Measurements from ENCODE around the gene FHIT. TPM values are rescaled to one million over a fixed set of nuclear protein-coding genes. Genes with fewer than 3 reads are reported as not detected.

FHIT gene
- total RNA-seq, 4 donors from 2014 or later, result 3.2 to 10.9 (median 6.4) TPM

DNA sequence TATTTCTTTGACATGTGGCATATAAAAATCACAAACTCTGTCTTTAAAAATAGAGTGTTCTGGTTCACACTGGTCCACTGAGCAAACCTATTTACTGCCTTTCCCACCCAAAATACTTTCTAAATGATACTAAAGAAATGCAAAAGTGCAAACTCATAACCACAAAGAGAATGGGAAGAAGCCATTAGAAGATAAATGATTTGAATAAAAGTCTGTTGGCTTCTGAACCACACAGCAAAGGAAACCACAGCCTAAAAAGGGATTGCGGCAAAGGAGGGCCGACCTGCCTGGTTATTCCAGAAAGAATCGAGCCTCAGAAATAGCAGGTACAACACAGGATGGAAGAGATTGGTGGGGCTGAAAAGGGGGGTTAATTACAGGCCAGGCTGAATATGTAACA, 599.5 kb downstream of the FHIT start:
- no peak for ATAC-seq (ENCODE audit: low FRiP score)
- no peak for DNase-seq (ENCODE audit: low spot score)

DNA sequence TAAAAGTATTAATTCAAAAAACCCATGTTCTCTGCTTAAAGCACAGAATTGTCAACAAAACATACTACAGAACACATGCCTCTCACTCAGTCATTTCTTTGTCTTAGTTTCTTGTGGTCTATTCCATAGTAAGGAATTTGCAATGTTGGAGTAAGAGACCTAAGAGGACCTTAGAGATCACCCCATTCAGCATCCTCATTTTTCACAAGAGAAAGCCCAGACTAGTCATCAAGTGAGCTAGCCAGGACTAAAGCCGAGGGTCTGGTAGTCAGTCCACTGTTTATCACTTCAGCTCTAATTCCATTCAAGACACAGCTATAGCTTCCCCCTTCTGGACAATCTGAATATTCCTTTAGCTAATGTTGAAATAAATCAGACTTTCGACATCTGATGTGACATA, 601.1 kb downstream of the FHIT start:
- DNase-seq (ENCODE audit: low spot score) (no peak), ATAC-seq (ENCODE audit: low FRiP score) (no peak)
- TF ChIP-seq, protein P1, sequence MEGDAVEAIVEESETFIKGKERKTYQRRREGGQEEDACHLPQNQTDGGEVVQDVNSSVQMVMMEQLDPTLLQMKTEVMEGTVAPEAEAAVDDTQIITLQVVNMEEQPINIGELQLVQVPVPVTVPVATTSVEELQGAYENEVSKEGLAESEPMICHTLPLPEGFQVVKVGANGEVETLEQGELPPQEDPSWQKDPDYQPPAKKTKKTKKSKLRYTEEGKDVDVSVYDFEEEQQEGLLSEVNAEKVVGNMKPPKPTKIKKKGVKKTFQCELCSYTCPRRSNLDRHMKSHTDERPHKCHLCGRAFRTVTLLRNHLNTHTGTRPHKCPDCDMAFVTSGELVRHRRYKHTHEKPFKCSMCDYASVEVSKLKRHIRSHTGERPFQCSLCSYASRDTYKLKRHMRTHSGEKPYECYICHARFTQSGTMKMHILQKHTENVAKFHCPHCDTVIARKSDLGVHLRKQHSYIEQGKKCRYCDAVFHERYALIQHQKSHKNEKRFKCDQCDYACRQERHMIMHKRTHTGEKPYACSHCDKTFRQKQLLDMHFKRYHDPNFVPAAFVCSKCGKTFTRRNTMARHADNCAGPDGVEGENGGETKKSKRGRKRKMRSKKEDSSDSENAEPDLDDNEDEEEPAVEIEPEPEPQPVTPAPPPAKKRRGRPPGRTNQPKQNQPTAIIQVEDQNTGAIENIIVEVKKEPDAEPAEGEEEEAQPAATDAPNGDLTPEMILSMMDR (IDR thresholded peaks at IDR 0.05), result no peak

More for the DNA sequence above, 599.5 kb downstream of the FHIT start:
- TF ChIP-seq, protein P1 (IDR thresholded peaks at IDR 0.05), result no peak

DNA sequence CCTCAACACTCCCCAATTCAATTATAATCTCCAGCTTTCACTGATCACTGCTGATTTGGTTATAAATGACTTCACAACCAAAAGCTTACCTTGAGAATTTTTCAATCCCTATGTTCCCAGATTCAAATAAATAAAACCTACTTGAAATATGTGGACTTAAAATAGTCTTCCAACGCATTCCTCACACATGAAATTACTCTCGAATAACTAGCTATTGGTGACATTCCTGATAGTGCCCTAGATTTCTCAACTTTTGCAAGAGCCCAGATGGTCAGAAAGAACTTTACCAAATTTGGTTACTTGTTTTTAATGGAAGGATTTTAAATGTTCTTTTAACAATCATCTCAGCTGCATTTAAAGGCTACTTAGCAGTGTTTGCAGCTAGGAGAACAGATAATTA, 605.5 kb downstream of the FHIT start:
- DNase-seq (ENCODE audit: low spot score), result no peak
- TF ChIP-seq, protein P1 (IDR thresholded peaks at IDR 0.05), result no peak
- no peak for ATAC-seq (ENCODE audit: low FRiP score)

- DNase-seq (ENCODE audit: low spot score), result no peak
- TF ChIP-seq, protein P1 (IDR thresholded peaks at IDR 0.05), result no peak
- no peak for ATAC-seq (ENCODE audit: low FRiP score)
These were observed 607.4 kb downstream of the FHIT start for GRCh38 chr3:60643831-60644230.

DNA sequence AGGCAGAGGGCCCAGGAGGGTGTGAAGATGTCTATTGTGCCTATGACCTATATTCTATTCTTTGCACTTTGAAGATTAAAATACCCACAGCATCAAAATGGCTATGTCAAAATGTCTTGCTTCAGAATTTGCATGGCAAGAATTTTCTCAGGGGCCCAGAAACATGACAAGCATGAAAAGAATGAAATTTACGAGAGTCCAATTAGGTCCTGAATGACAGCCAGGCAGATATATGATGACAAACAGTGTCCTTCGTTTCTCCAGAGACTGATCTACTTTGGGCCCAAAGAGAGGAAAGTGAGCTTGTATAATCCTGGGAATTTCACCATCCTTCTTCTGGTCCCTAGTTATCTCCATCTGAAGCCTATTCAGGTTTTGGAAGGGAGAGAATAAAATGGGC, 609.9 kb downstream of the FHIT start:
- ATAC-seq (ENCODE audit: low FRiP score) (no peak), DNase-seq (ENCODE audit: low spot score) (no peak)
- TF ChIP-seq, protein P1 (IDR thresholded peaks at IDR 0.05), result no peak

DNA sequence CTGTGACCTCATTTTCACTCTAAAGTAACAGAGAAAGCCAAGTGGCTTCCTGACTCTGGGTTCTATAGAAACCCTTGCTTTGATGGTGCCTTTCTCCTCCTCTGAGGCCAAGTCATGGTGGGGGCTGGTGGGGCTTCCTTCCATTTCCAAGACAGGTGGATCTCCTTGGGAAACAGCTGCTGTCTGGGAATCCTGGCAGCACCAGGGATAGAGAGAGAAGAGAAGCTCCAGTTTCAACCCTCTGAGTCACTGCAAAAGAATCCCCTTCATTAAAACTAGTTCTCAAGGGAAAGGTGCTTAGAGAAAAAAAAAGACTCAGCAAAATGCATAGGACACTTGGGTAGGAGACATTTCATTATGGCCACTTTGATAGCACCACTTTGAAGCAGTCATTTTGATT, 614.4 kb downstream of the FHIT start:
- TF ChIP-seq, protein P1 (IDR thresholded peaks at IDR 0.05), result no peak
- ATAC-seq (ENCODE audit: low FRiP score), result no peak
- no peak for DNase-seq (ENCODE audit: low spot score)

DNA sequence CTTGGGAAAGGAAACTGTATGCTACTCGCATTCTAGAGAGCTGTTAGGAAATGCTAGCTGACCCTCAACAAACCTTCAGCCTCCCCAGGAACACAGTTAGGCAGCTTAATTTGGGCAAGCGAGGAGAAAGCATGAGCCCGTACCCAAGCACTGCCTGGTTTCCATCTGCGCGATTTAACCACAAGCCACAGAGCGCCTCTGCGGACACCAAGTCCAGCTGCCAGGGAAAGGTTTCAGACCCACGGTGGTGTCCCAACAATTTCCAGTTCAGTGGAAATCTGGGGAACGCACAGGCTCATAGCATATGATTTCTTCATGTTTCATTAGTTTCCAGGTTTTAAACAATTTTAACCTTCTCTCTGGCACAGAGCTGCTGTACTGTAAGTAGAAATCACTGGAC, 617.6 kb downstream of the FHIT start:
- DNase-seq (ENCODE audit: low spot score), result no peak
- no peak for ATAC-seq (ENCODE audit: low FRiP score)
- TF ChIP-seq, protein P1 (IDR thresholded peaks at IDR 0.05), result no peak

Measured in omental fat pad (tissue), 4 donors.